A673 (cell line): ENCODE data around the gene IFNA13. TPM values are rescaled to one million over a fixed set of nuclear protein-coding genes. Genes with fewer than 3 reads are reported as not detected.

Experiments used
- BruUV-seq: library from RNA; stranded (reverse); fragments of 400-500 nt; replicated peaks from 2 replicates; lab custom pipeline; 2021; lab: Mats Ljungman, UMichigan
- CTCF ChIA-PET: fragments of 300-600 bp; sonication (Branson Sonifier 250); formaldehyde crosslinking; loops from one replicate; lab custom pipeline; 2022; ENCODE audit warnings: antibody characterized with exemption; lab: Charles Lee
- POLR2A ChIA-PET: fragments of 300-600 bp; sonication (Branson Sonifier 250); formaldehyde crosslinking; loops from one replicate; lab custom pipeline; 2022; ENCODE audit warnings: antibody characterized with exemption; ENCODE audit not compliant: low non-redundant PET; lab: Charles Lee
- DNase-seq: peaks from one replicate; pipeline ENCODE4 v3.0.0-alpha.2; 2015; ENCODE audit warnings: low spot score
- H3K27ac ChIP-seq: fragments of 200-600 bp; sonication (generic); 2 replicates; pipeline ENCODE4 v1.5.1; 2016; ENCODE audit warnings: mixed run types, low read depth, mild to moderate bottlenecking, mixed read lengths, antibody characterized with exemption, low read length; ENCODE audit not compliant: poor library complexity, severe bottlenecking
- H3K27me3 ChIP-seq: fragments of 200-600 bp; sonication (generic); replicated peaks from 2 replicates; pipeline ENCODE4 v1.6.1; 2017; ENCODE audit warnings: mixed run types, low read depth, mild to moderate bottlenecking, mixed read lengths, antibody characterized with exemption, low read length; ENCODE audit not compliant: insufficient read depth, poor library complexity
- H3K36me3 ChIP-seq: fragments of 200-600 bp; sonication (generic); 2 replicates; pipeline ENCODE4 v1.6.1; 2016; ENCODE audit warnings: mixed run types, mild to moderate bottlenecking, mixed read lengths, antibody characterized with exemption, low read length; ENCODE audit not compliant: insufficient read depth, poor library complexity, severe bottlenecking
- H3K4me1 ChIP-seq: fragments of 200-600 bp; sonication (generic); 2 replicates; pipeline ENCODE4 v1.6.1; 2017; ENCODE audit warnings: mixed run types, mild to moderate bottlenecking, mixed read lengths, antibody characterized with exemption, low read length; ENCODE audit not compliant: insufficient read depth, poor library complexity, severe bottlenecking
- H3K4me3 ChIP-seq: fragments of 200-600 bp; sonication (generic); 2 replicates; pipeline ENCODE4 v1.5.1; 2016; ENCODE audit warnings: low read depth, mixed run types, mild to moderate bottlenecking, mixed read lengths, low read length; ENCODE audit not compliant: poor library complexity, severe bottlenecking
- H3K9me3 ChIP-seq: fragments of 200-600 bp; sonication (generic); 2 replicates; pipeline ENCODE4 v1.6.1; 2016; ENCODE audit warnings: mixed run types, low read depth, mild to moderate bottlenecking, mixed read lengths, antibody characterized with exemption, low read length; ENCODE audit not compliant: poor library complexity, severe bottlenecking
- CTCF ChIP-seq: fragments of 300-800, 200-600 bp; sonication (generic); conservative IDR thresholded peaks from 2 replicates; pipeline ENCODE4 v1.5.1; 2017; ENCODE audit warnings: low read depth, mild to moderate bottlenecking, antibody characterized with exemption, low read length, moderate library complexity, mixed read lengths
- EZH2 ChIP-seq: fragments of 200-600 bp; sonication (generic); IDR thresholded peaks from 2 replicates; pipeline ENCODE4 v1.6.1; 2017; ENCODE audit warnings: borderline replicate concordance, low read depth, mild to moderate bottlenecking, mixed read lengths, antibody characterized with exemption, low read length; ENCODE audit not compliant: poor library complexity, severe bottlenecking
- intact Hi-C: fragments of 100-400 bp; cut with micrococcal nuclease; formaldehyde crosslinking; loops from one replicate; pipeline ENCODE4 v1.10.0; 2022; ENCODE audit not compliant: unreplicated experiment
- total RNA-seq: library from RNA; stranded (reverse); gene quantifications from 2 replicates; pipeline ENCODE4 v1.2.3, GENCODE V29; 2021

IFNA13 gene
- total RNA-seq, 1 experiment from 2014 or later, result not detected

DNA sequence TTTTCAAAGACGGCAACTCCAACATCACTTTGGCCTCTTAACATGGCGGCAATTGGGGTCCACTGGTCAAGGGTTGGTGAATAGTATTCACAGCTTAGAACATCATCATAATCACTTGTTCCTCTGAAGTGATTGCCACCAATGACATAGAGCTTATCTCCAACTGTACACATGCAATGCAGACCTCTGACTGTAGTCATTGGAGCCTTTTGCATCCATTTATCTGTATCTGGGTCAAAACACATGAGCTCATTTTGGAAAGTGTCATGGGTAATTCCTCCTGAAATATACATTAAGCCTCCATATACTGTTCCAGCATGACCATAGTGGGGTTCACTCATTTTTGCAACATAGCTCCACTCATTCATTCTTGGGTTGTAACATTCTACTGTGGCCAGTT lies 34.6 kb downstream of the IFNA13 start:
- no peak for DNase-seq
- Histone ChIP-seq H3K36me3 (no peaks in the 10 kb centered on the region), H3K27ac (no peak overlapping the region), H3K9me3 (no peaks in the 10 kb centered on the region), H3K4me3 (no peak overlapping the region), H3K27me3 (no peaks in the 10 kb centered on the region), H3K4me1 (no peaks in the 10 kb centered on the region)
- no peak for TF ChIP-seq CTCF
- no peak for TF ChIP-seq EZH2
- ChIA-PET CTCF (no interaction called here), POLR2A (no interaction called here)
- BruUV-seq, result no TSS peak
- intact Hi-C loops, result no loop called here

DNA sequence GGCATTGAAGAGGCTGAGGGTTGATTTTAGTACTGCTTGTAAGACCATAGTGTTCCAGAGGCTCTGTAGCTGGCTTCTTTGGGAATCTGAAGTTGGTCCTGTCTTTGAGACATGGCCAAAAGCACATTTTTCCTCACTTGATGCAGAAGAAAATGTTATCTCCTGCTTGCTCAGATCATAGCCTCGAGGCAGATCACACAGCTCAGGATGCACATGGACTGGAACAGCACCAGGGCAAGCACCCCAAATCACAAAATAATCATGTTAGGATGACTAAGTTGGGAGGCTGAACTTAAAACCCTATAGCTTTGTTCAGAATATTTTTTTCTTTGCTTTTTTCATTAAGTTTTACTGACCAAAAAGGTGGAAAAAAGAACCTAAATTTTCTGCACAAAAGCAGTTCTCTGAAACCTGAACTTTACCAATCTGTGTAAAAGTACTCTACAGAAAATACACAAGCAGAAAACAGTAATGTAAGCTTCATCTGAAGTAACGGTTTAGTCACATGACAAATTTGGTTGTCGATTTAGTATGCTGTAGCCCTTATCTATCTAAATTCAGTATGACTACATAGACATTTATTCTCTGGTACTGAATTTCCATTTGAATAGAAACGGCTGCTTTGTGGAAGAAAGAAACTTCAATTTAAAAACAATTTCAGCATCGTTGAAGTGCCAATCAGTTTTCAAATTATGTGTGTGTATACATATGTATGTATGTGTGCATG lies 36.0 kb downstream of the IFNA13 start:
- POLR2A ChIA-PET, result no interaction called here
- CTCF ChIA-PET, result no interaction called here
- TF ChIP-seq CTCF (no peak), EZH2 (no peak)
- Histone ChIP-seq H3K9me3 (no peaks in the 10 kb centered on the region), H3K27me3 (no peaks in the 10 kb centered on the region), H3K4me3 (no peak overlapping the region), H3K36me3 (no peaks in the 10 kb centered on the region), H3K4me1 (no peaks in the 10 kb centered on the region), H3K27ac (no peak overlapping the region)
- no TSS peak for BruUV-seq
- DNase-seq, result no peak
- intact Hi-C loops, result no loop called here

DNA sequence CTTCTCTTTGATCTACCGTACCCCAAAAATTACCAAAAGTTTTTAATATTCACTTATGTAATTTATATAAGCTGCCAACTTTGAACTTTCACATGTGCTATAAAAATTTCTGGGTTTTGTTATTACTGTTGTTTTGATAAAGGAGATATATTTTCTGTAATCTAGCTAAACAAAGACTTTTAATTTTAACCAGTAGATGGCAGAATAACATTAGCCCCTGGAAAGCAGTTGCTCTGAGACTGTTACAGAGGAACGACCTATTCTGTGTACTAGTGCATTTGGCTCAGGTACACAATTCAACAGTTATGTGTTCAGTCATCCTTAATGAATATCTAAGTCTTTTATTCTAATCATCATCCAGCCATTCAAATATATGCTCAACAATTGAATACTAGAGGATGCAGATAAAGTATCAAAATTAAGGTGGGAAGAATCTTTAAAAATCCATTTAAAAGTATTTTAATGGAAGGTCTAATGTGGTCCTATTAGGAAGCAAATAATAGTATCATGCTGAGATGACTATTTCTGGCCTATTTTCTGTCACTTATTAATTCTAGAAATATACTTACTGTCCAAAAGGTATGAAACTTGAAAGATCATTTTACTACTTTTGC lies 41.2 kb downstream of the IFNA13 start:
- intact Hi-C loops, result no loop called here
- H3K27me3 ChIP-seq, result no peaks in the 10 kb centered on the region
- no peak overlapping the region for H3K4me3 ChIP-seq
- TF ChIP-seq CTCF (peak; percentile 56), EZH2 (no peak)
- H3K4me1 ChIP-seq, result no peaks in the 10 kb centered on the region
- ChIA-PET POLR2A (no interaction called here), CTCF (interaction anchor here (0.6 to 1.3 kb wide), 6 partner anchors 9 to 139 kb away, joined by 3 to 6 read pairs (median 4); partner anchors contain the start of gene KLHL9)
- no TSS peak for BruUV-seq
- DNase-seq, result peak; percentile 41
- no peak overlapping the region for H3K27ac ChIP-seq
- H3K9me3 ChIP-seq, result no peaks in the 10 kb centered on the region
- no peaks in the 10 kb centered on the region for H3K36me3 ChIP-seq
